ELF-1 (cell line): ENCODE data around the gene PTAFR.

ENCODE experiments used
- DNase-seq: peaks from one replicate; pipeline ENCODE4 v3.0.0-alpha.2; 2016; ENCODE audit warnings: low read depth, low spot score

PTAFR gene

GRCh38 chr1:28119556-28119955 lies 56.9 kb downstream of the PTAFR start:
- no peak for DNase-seq

- no peak for DNase-seq
Observed at GRCh38 chr1:28118640-28119307, 57.7 kb downstream of the PTAFR start.

GRCh38 chr1:28115267-28115666 lies 61.2 kb downstream of the PTAFR start:
- no peak for DNase-seq

- no peak for DNase-seq
Observed at GRCh38 chr1:28114844-28115243, 61.6 kb downstream of the PTAFR start.

GRCh38 chr1:28113242-28113572 lies 63.3 kb downstream of the PTAFR start:
- DNase-seq, result peak; percentile 21

GRCh38 chr1:28112388-28113241 lies 63.9 kb downstream of the PTAFR start:
- no peak for DNase-seq

- no peak for DNase-seq
Observed at GRCh38 chr1:28111157-28111556, 65.3 kb downstream of the PTAFR start.

GRCh38 chr1:28110555-28110954 lies 65.9 kb downstream of the PTAFR start:
- no peak for DNase-seq

- DNase-seq, result no peak
Observed at GRCh38 chr1:28109639-28110038, 66.9 kb downstream of the PTAFR start.

GRCh38 chr1:28108001-28108400 lies 68.5 kb downstream of the PTAFR start:
- DNase-seq, result no peak

GRCh38 chr1:28104866-28105467 lies 71.5 kb downstream of the PTAFR start:
- DNase-seq, result peak; percentile 89

GRCh38 chr1:28102189-28102588 lies 74.3 kb downstream of the PTAFR start:
- DNase-seq, result no peak

- DNase-seq, result no peak
Observed at GRCh38 chr1:28099050-28099769, 77.3 kb downstream of the PTAFR start.
